Stimulated activated CD8-positive, alpha-beta memory T cell treated with anti-CD3 and anti-CD28 coated beads, Interleukin-15, amount 100 ng/mL, for 48 hours (primary cell): ENCODE results near the gene BSDC1.

Experiments
- DNase-seq, 2 donors: peaks; one replicate each; pipeline ENCODE4 v3.0.0-alpha.2; 2020; ENCODE audit warnings: low read depth in 2 of 2

Gene BSDC1

DNA sequence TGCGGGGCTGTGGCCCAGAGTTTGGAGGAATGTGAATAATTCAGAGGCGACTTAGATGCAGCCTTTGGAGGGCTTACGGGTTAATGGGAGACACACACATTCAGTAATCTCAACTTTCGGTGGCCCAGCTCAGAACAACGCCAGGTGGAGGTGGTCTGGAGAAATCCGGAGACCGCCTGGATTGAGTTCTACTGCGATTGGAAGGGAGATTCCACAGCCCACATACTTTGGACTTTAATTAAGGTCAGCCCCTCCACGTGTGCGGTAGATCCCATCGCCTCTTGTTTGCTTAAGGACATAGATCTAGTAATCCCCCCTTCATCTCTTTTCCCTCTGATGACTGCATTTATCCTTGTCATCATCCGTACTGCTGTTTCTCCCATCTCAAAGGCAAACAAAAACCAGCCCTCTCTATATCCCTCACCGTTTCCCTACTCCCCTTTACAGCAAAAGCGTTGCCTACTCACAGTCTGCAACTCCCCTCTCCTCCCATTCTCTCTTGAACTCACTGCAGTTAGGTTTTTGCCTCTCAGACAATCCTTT is 720 bp upstream of the BSDC1 start:
- DNase-seq, result no peak

DNA sequence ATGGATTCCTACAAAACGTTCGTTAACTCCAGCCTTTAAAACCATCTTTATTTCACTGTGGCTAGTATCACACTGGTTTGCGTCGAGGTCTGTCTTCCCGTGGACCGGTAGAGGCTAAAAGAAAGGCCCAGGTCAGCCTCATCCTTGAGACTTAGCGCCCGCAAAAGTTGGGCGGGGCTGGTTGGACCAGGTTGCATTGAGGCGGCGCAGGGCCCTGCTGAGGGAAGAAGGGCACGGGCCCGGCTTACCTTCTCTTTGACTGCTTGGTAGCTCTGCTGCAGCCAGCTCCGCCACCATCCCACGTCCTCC is 455 bp downstream of the BSDC1 start:
- peak in 1 of 2 donors; percentile 11 for DNase-seq

DNA sequence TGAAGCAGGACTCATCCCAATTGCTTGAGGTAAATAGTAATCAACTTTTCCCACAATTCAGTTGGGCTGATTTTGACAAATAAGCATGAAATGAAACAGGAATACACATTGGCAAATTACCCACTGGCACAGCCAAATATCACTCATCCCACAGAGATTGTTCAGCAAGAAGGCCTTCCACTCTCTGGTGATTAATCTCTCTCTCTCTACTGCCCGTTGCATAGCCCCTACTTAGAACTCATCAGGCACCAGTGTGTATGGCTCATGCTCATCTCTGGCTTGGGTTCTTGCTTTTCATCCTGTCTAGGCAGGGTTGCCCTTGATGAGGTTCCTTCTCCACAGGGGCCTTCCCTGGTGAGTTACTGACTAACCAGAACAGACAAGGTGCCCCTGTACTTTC is 1.1 kb downstream of the BSDC1 start:
- no peak for DNase-seq

DNA sequence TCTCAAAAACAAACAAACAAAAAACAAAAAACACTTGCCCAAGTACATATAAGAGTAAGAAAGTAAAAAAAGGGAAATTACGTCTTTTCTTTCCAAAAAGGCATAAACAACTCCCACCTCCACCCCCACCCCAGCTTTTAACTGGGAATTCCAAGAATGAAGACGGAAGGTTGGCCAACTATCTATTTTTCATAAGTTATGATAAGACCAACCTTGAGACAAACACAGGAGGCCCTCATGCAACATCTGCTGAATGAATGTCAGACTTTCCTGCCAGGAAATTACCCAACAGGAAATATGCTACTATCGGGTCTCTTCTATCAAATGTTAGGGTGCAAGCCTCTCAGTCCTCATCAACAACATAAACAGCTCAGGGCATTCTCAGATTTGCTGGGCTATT is 1.9 kb downstream of the BSDC1 start:
- DNase-seq, result no peak

DNA sequence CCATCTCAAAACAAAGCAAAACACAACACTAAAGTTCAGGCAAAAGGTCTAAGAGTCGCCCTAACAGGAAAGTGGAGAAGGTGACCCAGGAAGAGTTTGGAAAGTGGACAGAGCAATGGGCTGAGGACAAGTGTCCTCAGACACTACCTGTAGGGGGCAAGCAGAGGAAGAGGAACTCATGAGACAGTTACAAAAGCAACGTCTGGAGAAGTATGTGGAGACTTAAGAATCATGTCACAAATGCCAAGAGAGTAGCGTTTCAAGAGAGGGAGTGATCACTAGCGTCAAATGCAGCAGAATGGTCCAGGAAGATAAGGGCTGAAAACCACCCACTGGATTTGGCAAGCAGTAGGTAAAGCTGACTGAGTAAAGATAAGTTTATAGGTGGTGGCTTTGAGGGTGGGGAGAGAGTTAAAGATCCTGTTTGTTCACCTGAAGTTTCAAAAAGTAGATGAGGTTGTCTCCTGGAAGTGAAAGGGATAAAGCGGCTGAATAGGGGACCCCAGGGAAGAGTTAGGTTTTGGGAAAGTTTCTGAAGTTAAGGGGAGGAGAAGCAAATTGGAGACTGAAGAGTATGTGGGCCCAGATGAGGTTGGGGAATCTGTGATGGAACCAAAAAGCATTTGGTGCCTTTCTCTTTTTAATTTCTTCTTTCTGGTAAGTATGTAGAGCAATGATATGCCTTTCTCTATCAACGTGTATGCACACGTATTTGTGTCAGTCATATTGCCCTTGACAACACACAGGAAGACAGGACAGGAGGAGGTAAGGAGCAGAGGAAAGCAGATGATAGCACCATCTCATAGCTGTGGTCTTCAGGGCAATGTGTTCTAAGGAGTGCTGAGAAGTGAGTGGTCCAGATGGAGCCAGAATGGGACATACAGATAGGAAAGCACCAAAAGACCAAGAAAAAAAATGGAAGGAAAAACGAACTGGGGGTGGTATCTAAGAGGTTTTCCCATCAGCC is 3.1 kb downstream of the BSDC1 start:
- no peak for DNase-seq

DNA sequence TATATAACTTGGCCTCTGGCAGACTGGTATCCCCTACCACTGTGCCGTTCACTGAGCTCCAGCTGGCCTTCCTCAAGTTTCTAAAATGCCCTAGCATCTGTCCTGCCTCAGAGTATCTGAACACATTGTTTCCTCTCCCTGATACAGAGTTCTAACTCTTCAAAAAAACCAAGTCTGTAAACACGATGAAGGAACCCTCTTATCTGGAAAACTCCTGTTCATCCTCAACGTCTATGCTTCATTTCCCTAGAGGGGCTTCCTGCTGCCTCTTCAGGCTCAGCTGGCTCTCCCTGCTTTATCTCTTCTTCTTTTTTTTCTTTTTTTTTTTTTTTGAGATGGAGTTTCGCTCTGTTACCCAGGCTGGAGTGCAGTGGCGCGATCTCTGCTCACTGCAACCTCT is 5.6 kb downstream of the BSDC1 start:
- DNase-seq, result no peak

DNA sequence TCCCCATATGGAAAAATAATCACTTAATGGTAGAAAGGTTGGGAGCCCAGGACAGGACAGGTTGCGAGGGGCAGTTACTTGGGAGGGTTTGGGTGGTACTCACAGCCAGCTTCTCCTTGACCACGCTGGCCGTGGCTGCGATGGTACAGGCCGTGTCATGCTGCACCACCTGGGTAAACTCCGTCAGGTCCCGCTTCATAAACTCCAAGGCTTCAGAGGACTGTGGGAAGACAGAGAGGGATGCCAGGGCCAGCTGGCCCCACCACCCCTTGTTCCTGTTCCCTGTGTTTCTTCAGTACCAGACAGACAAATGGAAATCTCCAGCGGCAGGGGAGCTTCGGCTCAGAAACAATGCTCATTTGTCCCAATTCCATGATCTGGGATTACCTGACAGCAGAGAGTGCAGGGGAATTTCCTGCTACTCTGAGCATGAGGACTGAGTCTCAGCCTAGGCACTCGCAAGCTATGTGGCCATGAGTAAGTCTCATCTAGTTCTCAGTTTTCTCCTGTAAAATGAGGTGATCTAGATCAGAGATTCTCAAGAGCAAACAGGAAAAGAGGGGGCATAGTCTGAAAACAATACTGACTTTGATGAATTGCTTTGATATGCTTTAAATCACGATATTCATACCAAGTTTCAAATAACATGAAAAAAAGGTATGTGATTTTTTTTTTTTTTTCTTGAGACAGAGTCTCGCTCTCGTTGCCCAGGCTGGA is 7.4 kb downstream of the BSDC1 start:
- no peak for DNase-seq

DNA sequence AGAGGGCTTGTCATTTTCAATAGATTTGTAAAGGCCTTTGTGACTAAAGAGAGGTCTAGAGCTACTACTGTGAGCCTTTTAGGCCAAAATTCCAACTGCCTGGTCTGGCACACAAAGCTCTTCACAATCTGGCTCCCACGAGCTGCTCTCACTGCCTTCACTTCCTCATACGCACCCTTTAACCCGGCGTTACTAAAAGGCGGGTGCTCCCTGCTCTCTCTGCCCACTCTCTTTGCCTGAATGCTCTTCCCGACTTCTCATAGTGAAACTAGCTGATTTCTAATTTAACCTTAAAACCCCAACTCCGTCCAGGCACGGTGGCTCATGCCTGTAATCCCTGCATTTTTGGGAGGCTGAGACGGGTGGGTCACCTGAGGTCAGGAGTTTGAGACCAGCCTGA is 14.2 kb downstream of the BSDC1 start:
- DNase-seq, result no peak

DNA sequence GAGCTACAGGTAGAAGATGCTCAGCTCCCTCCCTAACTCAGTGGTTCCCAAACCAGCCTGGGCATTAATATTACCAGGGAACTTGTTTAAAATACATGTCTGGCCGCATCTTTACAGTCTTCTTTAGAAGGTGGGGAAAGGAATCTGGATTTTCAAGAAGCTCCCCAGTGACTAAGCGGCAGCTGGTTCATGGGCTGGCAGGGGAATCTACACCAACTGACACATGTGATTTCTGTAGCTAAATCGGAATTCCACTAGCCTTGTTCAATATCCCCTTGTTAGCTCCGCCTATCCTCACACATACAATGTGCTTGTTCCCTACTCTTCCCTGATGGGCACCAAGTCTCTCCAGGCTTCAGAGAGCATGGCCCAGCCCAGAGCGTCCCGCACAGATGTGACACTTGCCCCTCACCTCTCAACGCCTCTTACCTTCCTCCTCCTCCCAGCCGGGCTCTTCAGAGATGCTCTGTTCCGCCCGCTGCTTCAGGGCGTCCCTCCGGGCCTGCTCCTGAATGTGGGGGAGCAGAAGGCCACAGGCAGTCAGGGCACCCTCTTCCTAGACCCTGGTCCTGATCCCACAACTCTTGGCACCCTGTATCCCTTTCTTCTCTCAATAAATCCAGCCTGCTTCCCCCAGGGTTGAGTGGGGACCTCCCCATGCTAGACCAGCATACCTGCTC is 16.6 kb downstream of the BSDC1 start:
- no peak for DNase-seq

DNA sequence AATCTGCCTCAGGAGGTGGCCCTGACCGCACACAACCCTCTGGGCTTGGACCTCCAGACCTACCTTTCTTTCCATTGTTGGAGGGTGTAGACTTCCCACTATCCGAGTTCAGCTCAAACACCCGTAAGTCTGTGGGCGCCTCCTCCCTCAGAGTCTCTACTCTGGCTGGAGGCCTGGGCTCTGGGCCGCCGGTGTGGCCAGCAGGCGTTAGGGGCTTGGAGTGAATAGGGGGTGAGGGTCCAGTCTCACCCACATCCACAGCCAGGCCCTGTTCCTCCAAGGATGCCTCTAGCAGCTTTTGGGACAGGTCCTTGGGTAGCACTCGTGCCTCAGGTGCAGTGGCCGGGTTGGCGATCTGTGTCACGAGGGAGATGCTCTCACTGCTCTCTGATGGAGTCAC is 18.0 kb downstream of the BSDC1 start:
- DNase-seq, result no peak

DNA sequence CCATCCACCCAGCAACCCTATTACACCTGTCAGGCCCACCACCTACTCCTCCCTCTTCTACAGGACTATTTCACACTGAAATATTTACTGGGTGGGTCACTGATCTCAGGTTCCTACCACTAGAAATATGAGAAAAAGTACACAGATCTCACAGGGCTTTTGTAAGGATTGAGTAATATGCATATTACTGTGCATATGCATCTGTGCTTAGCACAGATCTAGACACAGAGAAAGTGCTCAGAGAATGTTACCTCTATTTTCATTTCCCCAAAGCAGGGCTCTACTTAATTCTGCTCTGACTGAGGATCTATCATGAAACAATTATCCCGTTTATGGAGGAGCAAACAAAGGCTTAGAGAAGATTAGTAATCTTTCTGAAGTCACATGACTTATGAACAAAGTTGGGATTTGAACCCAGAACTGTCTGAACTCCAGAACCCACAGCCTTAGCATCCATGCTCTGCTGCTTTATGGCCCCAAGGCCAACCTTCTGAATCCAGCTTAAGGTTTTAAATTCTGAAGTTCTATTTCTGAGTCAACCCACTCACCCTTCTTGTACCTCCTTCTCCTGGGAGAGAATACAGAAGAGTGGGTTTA is 20.1 kb downstream of the BSDC1 start:
- no peak for DNase-seq

DNA sequence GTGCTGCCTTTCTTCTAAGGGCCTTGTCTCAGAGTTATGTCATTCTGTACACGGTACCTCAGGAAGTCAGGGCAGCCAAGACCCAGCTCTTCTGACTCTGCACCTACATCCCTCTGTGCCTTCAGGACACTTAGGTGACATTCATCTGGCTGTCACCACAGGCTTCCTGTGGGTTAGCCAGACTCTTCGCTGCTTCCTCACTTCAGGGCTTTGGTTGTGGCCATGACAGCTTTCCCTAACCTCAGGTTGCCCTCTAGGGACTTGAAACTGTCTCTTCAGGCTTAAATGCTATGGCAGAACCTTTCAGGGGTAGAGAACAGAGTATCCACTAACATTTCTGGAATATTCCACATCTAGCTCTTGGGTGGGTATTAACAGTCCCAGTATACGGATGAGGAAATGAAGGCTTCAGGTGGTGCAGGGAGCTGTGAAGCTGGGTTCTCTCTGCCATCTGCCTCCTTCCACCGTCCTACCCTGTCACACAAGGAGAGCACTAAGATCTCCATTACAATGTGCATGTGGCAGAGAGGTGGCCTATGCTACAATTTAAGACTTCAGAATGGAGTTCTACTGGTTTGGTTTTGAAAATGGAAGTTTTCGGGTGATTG is 22.0 kb downstream of the BSDC1 start:
- no peak for DNase-seq

DNA sequence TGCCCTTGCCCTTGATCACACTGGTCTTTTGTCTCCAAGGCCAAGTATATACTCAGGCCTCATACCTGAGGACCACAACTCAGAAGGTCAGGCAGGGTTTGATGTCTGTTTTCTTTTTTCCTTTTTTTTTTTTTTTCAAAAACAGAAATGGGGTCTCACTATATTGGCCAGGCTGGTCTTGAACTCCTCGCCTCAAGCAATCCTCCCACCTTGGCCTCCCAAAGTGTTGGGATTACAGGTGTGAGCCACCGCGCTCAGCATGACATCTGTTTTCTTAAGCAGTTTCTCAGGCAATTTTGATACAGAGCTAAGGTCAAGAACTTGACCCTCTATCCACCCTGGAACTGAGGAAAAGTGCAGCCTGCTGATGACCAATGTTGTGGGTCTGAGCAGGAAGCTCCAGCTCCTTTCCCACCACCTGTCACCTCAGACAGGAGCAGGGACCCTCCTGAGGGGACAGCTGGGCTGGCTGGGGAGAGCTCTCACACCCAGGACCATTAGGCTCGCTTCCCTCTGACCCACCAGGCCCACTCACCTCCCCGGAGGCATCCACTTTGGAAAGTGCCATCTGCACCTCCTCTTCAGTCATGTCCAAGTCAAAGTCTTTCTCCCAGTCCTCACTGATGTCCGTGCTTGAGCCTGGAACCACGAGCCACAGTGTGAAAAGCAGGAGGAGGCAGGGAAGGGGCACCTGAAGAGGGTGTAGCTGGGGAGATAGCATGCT is 26.2 kb downstream of the BSDC1 start:
- DNase-seq, result no peak

DNA sequence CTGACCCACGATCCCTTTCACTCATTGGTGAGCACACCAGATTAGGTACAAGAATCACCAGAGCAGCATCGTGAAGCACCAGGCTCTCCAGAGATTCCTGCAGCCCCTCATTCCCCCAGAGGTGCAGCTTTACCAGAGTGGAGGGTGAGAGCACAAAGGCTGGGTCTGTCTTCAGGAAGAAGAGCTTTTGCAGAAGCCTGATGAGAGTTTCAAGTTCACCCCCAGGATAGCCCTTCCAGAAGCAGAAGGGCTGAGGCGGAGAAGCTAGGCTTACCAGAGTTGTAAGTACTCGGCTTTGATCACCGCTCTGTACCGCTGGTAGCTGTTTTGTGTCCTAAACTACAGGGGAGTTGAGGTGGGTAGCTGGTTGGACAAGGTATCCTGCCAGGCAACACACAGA is 28.8 kb downstream of the BSDC1 start:
- DNase-seq, result no peak

DNA sequence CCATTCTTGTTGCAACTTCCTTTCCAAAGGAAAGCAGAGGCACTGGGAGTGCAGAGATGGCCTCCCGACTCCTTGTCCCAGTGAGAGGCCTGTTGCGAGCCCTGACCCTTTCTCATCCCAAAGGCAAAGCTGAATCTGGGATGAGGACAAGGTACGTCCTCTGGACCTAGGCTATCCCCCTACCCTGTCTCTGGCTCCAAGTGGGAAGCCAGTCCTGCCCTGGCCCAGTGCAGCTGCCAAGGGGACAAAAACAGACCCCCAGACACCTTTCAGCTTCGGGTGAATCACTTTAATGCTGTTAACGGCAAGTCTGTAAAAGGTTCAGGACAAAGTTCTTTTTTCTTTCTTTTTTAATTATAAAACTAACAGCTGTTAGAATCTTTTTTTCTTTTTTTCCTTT is 29.4 kb downstream of the BSDC1 start:
- no peak for DNase-seq

DNA sequence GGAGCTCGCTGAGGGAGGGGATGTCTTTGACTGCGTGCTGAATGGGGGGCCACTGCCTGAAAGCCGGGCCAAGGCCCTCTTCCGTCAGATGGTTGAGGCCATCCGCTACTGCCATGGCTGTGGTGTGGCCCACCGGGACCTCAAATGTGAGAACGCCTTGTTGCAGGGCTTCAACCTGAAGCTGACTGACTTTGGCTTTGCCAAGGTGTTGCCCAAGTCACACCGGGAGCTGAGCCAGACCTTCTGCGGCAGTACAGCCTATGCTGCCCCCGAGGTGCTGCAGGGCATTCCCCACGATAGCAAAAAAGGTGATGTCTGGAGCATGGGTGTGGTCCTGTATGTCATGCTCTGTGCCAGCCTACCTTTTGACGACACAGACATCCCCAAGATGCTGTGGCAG is 30.5 kb downstream of the BSDC1 start:
- DNase-seq, result no peak

DNA sequence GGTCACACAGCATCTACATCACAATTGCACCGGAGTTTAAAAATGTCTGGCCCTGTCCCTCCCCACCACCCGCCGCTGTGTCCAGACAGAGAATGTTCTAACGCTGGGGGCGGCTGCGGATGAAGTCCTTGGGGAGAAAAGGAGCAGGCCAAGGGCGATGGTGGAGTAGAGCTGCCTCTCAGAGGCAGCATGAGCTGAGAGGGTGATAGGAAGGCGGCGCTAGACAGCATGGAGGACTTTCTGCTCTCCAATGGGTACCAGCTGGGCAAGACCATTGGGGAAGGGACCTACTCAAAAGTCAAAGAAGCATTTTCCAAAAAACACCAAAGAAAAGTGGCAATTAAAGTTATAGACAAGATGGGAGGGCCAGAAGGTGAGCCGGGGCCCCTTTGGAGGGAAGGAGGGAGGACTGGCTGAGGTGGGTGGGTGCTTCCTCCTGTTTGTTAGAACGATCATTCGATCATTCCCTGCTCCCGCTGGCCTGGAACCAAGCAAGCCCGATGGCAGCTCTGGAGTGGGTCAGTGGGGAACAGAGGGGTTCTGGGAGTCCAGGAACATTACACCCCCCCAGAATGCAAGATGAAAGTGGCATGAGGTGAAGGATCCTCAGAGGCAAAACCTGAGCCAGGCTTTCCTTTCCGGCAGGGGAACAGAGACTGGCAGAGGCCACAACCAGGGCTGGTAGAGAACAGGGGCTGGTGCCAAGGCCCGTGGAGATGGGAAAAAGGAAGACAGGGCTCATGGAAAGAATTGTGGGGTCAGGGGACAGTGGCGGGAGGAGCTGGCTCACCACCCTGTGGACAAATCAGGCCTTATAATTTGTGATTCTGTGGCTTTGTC is 31.5 kb downstream of the BSDC1 start, which contains the start of the genes FAM229A and TSSK3:
FAM229A (minus strand) TSS at position 12 of the 840 bp plus-strand sequence. CDS start 394 bp downstream, outside the sequence.
TSSK3 (plus strand) TSS at position 66 of the 840 bp plus-strand sequence; CDS start at position 229, 163 bp downstream.
- DNase-seq, result no peak

DNA sequence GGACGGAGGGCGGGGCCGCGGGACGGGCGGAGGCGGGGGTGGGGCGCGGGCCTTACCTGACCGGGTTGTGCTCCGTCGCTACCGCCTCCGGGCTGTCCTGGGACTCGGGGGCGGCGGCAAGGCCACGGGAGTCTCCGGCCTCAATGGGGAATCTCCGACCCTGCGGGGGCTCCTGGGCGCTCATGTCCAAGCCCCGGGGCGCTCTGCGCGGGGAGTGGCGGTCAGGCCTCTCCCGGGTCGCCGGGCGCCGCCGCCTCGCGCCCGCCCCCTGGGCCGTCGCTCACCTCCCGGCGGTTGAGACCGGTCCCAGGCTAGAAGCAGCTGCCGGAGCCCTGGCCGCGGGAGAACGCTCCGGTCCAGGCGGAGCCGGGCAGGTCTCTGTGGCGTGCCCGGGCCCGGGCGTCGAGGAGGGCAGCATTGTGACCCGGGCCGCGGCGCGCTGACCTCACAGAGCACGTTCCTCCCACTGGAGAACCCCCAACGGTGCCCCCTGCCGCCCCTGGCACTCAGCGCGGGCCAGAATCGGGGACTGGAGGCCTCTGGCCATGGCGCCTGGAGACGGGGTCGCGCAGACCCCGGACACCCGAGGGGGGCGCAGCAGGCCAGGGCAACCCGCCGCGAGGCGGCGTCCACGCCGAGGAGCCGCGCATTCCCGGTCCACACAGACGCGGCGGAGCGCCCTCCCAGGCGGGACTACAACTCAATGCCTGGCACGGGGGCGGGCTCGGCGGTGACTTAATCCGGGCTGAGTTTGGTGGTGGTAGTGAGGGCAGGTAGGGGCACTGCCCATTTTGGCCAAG is 32.4 kb downstream of the BSDC1 start:
- DNase-seq, result no peak

DNA sequence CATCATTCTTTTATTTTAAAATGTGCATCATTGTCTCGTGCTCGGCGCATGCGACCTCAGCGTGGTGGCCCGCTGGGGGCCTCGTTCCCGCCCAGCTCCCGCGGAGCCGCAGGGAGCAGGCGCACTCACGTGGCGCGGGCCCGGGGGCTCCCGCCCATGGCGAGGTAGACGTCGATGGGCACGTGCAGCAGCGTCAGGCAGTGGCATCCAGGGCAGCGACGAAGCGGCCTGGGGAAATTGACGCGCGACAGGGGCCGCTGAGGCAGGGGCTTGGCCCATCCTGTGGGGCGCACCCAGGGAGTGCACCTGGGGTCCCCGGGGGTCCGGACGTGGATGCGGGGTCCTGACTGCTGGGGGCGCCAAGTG is 33.0 kb downstream of the BSDC1 start:
- DNase-seq, result no peak
